UCSD-AML1 (cell line): ENCODE data around the gene SEC24A.
A peak's percentile ranks its signal among the peaks of the same experiment; 100 is the strongest.
"Not testable (repeated sequence)": the region's sequence is repeated elsewhere in the genome, so short reads cannot be mapped to it uniquely, and the experiment has no call there.

ENCODE experiments used
- DNase-seq: peaks from one replicate; lab custom pipeline; 2025; ENCODE audit not compliant: unreplicated experiment; lab: John Stamatoyannopoulos, UW

Gene SEC24A

DNA sequence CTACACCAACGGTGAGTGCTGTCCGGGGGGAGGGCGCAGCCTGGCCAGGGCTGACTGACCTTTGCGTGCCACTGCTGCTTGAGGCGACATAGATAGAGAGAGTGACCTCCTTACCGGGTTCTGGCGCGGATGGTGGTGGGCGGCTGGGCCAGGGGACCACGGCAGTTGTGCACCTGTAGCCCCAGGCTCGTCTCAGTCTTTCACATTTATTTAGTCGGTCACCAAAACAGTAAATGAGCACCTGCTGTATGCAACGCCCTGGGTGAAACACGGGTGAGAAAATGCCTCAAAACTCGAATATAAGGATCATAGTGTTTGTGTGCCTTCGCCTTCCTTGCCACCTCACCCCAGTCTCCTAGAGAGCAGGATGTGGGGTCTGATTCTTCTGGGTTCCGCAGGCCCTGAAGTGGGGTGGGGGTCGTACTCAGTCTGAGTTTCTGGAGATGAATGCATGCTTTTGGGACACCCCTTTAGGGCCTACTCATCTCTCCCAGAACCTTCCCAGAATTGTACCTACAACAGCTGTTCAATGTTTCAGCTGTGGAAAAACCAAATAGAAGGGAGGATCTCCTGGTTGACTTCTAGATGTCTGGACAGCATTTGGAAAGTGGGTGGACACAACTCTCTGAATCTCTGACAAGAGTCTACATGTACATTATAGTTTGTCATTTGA lies 714 bp downstream of the SEC24A start:
- DNase-seq: peak; percentile 21

DNA sequence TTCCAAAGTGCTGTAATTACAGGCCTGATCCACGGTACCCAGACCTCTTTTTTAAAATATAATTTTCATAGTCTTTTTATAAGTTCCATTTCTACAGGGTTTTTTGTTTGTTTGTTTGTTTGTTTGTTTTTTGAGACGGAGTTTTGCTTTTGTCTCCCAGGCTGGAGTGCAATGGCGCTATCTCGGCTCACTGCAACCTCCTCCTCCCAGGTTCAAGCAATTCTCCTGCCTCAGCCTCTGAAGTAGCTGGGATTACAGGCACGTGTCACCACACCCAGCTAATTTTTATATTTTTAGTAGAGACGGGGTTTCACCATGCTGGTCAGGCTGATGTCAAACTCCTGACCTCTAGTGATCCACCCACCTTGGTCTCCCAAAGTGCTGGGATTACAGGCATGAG lies 2.1 kb downstream of the SEC24A start:
- DNase-seq: not testable (repeated sequence)

DNA sequence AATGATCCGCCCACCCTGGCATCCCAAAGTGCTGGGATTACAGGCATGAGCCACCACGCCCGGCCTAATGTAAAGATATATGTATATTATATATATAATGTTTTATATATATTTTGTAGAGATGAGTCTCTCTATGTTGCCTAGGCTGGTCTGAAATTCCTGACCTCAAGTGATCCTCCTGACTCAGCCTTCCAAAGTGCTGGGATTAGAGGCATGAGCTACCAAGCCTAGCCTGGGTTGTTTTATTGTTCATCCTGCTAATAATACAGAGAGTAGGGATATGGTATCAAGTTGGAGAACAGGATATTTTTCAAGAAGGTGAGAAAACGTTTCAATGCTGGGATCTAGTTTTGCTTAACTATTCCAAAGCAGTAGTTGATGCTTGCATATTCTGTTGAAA lies 2.9 kb downstream of the SEC24A start:
- DNase-seq: no peak

DNA sequence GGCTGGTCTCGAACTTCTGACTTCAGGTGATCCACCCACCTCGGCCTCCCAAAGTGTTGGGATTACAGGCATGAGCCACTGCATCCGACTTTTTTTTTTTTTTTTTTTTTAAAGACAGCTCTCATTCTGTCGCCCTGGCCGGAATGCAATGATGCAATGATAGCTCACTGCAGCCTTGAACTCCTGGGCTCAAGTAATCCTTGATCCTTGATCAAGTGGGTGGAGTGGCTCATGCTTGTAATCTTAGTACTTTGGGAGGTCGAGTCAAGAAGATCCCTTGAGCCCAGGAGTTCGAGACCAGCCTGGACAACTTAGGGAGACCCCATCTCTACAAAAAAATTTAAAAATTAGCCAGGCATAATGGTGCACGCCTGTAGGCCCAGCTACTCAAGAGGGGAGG lies 8.1 kb downstream of the SEC24A start:
- no peak for DNase-seq

DNA sequence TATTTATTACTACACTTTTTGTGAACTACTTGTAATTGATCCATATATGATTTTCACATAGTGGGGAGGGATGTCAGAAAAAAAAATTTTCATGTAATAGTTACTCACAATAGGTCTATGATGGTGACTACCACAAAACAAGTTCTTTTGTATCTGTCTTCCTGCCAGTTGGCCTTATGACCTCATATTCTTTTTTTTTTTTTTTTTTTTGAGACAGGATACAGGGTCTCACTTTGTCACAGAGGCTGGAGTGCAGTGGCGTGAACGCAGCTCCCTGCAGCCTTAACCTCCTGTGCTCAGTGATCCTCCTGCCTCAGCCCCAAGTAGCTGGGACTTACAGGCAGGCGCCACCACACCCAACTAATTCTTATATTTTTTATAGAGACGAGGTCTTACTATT lies 10.9 kb downstream of the SEC24A start:
- DNase-seq: no peak

DNA sequence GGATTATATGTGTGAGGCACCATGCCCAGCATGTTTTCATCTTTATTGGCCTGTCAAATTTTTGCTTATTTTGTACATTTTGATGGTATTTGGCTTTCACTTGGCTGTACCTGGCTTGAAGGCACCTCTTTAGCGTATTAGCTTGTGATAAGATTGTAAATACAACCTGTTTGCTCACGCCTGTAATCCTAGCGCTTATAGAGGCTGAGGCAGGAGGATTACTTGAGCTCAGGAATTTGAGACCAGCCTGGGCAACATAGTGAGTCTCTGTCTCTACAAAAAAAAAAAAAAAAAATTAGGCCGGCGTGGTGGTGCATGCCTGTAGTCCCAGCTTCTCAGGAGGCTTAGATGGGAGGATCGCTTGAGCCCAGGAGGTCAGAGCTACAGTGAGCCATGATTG lies 11.3 kb downstream of the SEC24A start:
- no peak for DNase-seq

DNA sequence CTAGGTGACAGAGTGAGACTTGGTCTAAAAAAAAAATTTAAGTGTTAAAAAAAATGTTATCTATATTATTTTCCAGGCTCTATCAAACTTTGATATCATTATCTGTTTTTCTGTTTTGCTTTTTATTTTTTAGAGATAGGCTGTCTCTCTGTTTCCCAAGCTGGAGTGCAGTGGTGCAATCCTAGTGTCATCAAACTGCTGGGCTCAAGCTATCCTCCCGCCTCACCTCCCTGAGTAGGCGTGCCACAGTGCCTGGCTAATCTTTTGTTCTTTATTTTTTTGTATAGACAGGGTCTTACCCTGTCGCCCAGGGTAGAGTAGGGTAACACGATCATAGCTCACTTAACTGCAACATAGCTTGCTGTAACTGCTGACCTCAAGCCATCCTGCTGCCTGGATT lies 14.4 kb downstream of the SEC24A start:
- no peak for DNase-seq

DNA sequence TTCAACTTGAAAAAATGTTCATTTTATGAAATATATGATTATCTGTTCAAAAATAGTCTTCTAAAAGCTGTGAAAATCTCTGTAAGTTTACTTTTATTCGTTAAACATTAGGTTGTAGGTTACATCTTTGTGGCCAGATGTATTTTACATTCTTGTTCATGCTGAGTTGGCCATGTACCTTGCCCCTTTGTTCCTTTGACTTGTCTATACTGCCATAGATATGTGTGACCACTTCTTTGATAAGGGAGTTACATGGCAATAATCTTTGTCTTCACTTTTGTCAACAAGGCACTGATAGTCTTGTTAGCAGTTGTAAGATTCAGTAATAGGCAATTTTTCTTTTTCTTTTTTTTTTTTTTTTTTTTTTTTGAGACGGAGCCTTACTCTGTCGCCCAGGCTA lies 15.9 kb downstream of the SEC24A start:
- no peak for DNase-seq

DNA sequence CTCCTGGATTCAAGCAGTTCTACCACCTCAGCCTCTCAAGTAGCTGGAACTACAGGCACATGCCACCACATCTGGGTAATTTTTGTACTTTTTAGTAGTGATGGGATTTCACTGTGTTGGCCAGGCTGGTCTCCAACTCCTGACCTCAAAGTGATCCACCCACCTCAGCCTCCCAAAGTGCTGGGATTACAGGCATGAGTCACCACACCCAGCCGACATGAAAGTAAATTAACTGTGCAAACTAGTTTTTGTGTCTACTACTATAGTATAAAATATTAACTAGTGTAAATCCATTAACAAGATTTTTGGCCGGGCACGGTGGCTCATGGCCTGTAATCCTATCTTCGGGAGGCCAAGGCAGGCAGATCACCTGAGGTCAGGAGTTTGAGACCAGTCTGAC lies 25.0 kb downstream of the SEC24A start:
- DNase-seq: not testable (repeated sequence)

DNA sequence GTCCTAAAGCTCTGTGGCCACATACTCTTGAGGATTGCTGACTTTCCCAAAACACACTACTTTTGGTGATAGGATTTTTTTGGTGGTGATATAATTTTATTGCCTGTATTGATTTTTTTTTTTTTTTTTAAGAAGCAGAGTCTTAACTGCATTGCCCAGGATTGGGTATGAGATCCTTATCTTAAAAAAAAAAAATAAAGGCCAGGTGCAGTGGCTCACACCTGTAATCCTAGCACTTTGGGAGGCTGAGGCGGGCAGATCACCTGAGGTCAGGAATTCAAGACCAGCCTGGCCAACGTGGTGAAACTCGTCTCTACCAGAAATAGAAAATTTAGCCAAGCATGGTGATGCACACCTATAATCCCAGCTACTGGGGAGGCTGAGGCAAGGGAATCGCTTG lies 28.8 kb downstream of the SEC24A start:
- not testable (repeated sequence) for DNase-seq

DNA sequence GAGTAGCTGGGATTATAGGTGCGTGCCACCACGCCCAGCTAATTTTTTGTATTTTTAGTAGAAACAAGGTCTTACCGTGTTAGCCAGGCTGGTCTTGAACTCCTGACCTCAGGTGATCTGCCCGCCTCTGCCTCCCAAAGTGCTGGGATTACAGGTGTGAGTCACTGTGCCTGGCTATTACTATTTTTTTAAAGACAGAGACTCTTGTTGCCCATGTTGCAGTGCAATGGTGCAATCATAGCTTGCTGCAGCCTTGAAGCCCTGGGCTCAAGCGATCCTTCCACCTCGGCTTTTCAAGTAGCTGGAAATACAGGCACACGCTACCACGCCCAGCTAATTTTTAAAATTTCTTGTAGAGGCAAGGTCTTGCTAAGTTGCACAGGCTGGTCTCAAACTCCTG lies 41.6 kb downstream of the SEC24A start:
- not testable (repeated sequence) for DNase-seq

DNA sequence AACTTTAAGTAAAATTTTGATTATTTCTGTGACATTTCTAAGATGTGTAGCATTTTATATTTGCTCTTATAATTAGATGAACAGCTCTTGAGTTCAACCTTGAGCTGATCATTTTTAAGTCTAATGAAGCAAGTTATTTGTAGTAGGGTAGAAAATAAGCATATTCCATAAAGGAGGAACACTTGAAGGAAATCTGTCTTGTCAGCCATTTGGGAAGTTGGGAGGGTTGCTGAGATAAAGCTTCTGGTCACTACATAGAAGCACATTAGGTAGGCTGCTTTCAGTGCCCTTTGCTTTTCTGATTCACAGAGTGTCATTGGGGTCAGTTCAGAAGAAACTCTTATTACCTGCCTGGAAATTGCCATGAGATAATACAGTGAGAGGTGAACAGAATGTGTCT lies 44.1 kb downstream of the SEC24A start:
- no peak for DNase-seq

DNA sequence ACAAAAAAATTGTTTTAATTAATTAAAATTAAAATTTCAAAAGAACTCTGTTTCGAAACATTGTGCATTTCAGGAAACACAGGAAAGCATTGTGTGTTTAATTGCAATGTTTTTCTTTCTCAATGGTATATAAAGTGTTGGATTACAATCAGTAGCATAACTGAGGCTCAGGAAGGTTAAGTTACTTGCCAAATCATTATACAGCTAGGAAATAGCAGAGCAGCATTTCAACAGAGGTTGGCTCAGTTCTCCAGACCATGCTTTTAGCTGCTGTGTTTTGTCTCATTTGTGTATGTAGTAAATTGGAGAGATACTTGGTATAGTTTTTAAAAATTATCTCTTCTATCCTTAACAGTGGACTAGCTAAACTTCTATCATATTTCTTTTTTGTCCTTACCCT lies 59.7 kb downstream of the SEC24A start:
- DNase-seq: no peak

DNA sequence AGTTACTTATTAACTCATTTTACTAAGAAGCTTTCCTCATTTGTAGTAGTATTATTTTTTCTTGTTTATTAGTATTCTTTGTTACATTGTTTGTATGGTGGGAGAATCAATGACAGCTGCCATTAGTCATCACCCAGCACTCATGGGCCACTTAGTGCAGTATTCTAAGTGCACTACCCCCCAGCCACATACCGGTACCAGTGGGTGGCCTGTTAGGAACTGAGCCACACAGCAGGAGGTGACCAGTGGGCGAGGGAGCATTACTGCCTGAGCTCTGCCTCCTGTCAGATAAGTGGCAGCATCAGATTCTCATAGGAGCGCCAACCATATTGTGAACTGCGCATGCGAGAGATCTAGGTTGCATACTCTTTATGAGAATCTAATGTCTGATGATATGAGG lies 65.5 kb downstream of the SEC24A start:
- no peak for DNase-seq

DNA sequence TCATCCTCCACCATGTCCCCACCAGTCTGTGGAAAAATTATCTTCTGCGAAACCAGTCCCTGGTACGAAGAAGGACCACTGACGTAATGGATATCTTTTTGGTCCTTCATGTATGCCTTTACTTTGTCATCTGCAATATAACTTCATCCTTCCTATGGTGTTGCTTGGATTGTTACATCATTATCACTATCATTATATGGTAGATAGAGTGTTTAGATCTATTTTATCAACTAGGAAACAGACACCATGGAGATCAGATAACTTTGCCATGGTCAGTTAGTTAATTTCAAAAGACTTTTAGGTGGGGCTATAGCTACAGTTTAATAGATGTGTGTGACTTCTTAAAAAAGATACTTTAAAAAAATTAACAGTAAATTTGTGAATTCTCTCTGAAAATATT lies 66.0 kb downstream of the SEC24A start:
- no peak for DNase-seq

DNA sequence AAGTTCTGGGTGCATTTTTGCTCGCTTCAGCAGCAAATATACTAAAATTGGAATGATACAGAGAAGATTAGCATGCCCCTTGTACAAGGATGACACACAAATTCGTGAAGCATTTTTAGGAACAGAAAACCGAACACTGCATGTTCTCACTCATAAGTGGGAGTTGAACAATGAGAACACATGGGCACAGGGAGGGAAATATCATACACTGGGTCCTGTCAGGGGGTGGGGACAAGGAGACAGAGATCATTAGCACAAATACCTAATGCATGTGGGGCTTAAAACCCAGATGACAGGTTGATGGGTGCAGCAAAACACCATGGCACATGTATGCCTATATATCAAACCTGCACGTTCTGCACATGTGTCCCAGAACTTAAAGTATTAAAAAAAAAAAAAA lies 66.9 kb downstream of the SEC24A start:
- not testable (repeated sequence) for DNase-seq

DNA sequence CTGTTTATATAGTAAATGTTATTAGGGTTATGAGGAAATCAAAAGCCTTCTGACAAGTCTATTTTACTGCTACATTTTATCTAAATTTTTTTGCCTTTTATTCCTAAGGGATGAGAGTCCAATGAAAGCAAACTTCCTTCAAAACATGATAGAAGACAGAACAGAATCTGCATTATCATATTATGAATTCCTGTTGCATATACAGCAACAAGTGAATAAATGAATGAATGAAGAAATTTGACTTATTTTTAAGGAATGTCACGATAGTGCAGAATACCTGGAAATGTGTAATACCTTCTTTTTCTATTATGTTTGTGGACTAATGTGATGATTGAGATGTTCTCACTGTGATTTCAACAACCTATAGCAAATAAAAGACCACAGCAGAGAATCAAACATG lies 76.3 kb downstream of the SEC24A start:
- DNase-seq: no peak

DNA sequence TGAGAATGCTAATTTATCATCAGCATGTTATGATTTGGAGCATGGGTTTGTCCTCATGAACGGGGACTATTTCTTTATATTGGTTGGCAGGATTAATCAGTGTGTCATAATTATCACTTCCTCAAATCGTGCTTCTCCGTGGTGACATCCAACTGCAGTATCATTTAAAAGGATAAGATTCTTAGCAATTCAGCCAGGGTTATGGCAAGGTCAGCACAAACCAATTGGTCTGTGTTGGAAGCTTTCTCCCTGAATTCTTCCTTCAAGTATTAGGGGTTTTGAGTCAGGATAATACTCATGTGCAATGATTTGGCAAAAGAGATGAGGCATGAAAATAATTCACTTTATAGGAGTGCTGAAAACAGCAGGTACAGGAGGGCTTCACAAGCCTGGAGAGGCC lies 84.2 kb downstream of the SEC24A start:
- no peak for DNase-seq

DNA sequence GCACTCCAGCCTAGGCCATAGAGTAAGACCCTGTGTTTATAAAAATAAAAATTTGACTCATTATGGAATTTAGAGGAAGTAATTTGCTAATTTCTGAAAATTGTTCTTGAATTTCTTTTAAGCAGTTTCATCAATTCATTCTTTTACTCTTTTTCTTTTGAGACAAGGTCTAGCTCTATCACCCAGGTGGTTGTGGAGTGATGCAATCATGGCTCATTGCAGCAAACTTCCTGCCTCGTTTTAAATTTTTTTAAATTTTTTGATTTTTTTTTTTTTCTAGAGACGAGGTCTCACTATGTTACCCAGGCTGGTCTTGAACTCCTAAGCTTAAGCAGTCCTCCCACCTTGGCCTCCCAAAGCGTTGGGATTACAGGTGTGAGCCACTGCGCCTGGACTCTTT lies 86.7 kb downstream of the SEC24A start:
- DNase-seq: no peak

DNA sequence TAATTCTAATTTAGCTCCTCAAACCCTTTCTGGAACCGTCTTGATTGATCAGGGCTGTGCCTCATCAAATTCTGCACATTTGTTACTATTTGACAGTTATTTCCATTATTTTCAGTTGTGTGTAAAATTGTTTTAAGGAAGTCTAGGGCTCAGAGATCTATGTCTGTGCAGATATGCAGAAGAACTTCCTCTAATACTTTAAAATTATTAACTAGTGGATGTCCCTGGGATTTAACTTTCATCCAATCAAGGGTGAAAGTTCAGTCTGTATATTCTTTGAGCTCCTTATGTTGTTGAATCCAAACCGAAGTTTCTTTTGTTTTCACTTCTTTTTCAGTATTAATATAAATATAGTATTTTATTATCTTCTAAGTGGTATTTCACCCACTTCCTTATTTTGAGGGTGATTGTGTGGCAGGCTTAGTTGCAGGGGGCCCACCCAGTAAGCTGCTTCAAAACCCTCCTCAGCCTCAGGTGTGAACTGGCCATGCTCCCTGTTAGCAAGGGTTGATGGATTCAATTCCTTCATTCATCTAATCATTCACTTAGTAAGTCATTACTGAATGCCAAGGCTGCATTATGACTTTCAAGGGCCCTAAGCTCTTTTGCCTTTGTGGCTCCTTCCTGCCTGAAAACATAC lies 87.7 kb downstream of the SEC24A start:
- DNase-seq: no peak

DNA sequence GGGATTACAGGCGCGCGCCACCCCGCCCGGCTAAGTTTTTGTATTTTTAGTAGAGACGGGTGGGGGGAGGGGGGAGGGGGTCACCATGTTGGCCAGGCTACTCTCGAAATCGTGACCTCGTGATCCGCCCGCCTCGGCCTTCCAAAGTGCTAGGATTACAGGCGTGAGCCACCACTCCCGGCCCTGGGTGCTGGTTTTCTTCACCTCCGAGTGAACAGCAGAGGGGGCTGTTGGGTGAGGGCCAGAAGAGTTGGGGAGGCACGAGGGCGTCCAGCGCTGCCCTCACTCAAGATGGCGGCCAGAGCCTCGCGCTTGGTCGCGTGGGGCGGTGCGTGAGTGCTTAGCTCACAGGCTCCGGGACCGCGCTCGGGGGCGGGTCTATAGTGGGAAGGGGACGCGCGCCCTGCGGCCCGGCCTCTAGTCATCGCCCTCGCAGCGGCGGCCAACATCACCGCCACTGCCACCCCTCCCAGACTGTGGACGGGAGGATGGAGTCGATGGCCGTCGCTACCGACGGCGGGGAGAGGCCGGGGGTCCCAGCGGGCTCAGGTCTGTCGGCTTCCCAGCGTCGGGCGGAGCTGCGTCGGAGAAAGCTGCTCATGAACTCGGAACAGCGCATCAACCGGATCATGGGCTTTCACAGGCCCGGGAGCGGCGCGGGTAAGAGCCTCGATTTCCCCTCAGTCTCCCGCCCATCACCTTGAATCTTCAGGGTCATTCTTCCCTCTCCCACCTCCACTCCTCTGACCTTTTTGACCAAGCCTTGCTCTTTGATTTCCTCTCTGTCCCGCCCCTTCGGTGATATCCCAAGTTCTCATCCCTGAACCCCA lies 89.8 kb downstream of the SEC24A start, which contains the start of gene CAMLG:
TSS of gene CAMLG (plus strand) at position 416 of the 830 bp plus-strand sequence. CDS start at position 489, 73 bp downstream.
- peak; percentile 98 for DNase-seq
